ENCODE data around the gene MCM10. TPM values are rescaled to one million over a fixed set of nuclear protein-coding genes. Genes with fewer than 3 reads are reported as not detected.

The MCM10 gene
- total and polyA plus RNA-seq, 2 donors (not counting 3 experiments of a cell fraction or from before 2014, with no cell fraction given), result 3.3 to 31.6 TPM

GRCh38 chr10:13227031-13227430, 65.7 kb downstream of the MCM10 start:
- H3K4me1 ChIP-seq (ENCODE audit: control insufficient read depth, extremely low read depth, insufficient read depth, low read length), result no peaks in the 10 kb centered on the region
- no peaks in the 10 kb centered on the region for H3K36me3 ChIP-seq (ENCODE audit: control insufficient read depth in 2 of 2, extremely low read depth in 1 of 2, insufficient read depth in 2 of 2, low read length in 2 of 2)
- H3K9me1 ChIP-seq (replicated peaks; ENCODE audit: control insufficient read depth, extremely low read depth, insufficient read depth, low read length), result no peaks in the 10 kb centered on the region
- CTCF ChIA-PET, result interaction anchor here (0.9 to 2.2 kb wide), 2 partner anchors 20 to 75 kb away, joined by 3 to 7 read pairs; no protein-coding TSS in a partner anchor
- intact Hi-C loops (cut with micrococcal nuclease), result no loop called here
- H2AFZ ChIP-seq (ENCODE audit: low read depth, low read length), result no peak overlapping the region
- no peak for FAIRE-seq
- dilution Hi-C loops (cut with MboI; ENCODE audit: extremely low pct_ligation_motif_present, low sequenced_read_pairs), result no loop called here
- H4K20me1 ChIP-seq (replicated peaks; ENCODE audit: control insufficient read depth, extremely low read depth, insufficient read depth, low read length), result no peaks in the 10 kb centered on the region
- H3K27ac ChIP-seq (ENCODE audit: insufficient read depth, low read depth, low read length), result no peak overlapping the region
- H3K4me2 ChIP-seq (ENCODE audit: insufficient read depth, low read length), result no peak overlapping the region
- no peak overlapping the region for H3K4me3 ChIP-seq (replicated peaks in 1 of 3; ENCODE audit: insufficient read depth in 1 of 3, low read depth in 1 of 3, low read length in 3 of 3)
- TF ChIP-seq CTCF (IDR thresholded peaks at IDR 0.05; ENCODE audit: extremely low read depth in 1 of 2, insufficient read depth in 1 of 2, low read depth in 1 of 2, low read length in 2 of 2) (no peak), POLR2A (IDR thresholded peaks at IDR 0.05; ENCODE audit: low read depth, low read length) (no peak), POLR2AphosphoS5 (IDR thresholded peaks at IDR 0.05; ENCODE audit: insufficient read depth, low read depth, low read length) (no peak), GATA2 (IDR thresholded peaks at IDR 0.05; ENCODE audit: insufficient read depth, insufficient read length, low read depth, low read length) (no peak)
- peaks cover 2 to 3% of the 10 kb centered on the region in 2 experiments for H3K27me3 ChIP-seq (ENCODE audit: control insufficient read depth in 2 of 2, insufficient read depth in 2 of 2, low read length in 2 of 2)
- POLR2A ChIA-PET, result no interaction called here
- no peak for DNase-seq (ENCODE audit: low read depth, low spot score)
- BruUV-seq (replicated peaks), result no TSS peak
- H3K79me2 ChIP-seq (ENCODE audit: control insufficient read depth, insufficient read depth, low read length), result no peaks in the 10 kb centered on the region
- H3K9ac ChIP-seq (replicated peaks; ENCODE audit: extremely low read depth, insufficient read depth, low read length), result no peak overlapping the region
- H3K9me3 ChIP-seq (replicated peaks; ENCODE audit: control insufficient read depth, insufficient read depth, low read length), result no peaks in the 10 kb centered on the region

- ChIA-PET CTCF (no interaction called here), POLR2A (no interaction called here)
- Histone ChIP-seq H4K20me1 (replicated peaks; ENCODE audit: control insufficient read depth, extremely low read depth, insufficient read depth, low read length) (no peaks in the 10 kb centered on the region), H3K9me1 (replicated peaks; ENCODE audit: control insufficient read depth, extremely low read depth, insufficient read depth, low read length) (no peaks in the 10 kb centered on the region), H3K4me2 (ENCODE audit: insufficient read depth, low read length) (no peak overlapping the region), H3K79me2 (ENCODE audit: control insufficient read depth, insufficient read depth, low read length) (no peaks in the 10 kb centered on the region), H3K36me3 (ENCODE audit: control insufficient read depth in 2 of 2, extremely low read depth in 1 of 2, insufficient read depth in 2 of 2, low read length in 2 of 2) (no peaks in the 10 kb centered on the region), H3K9ac (replicated peaks; ENCODE audit: extremely low read depth, insufficient read depth, low read length) (no peak overlapping the region), H3K4me3 (replicated peaks in 1 of 3; ENCODE audit: insufficient read depth in 1 of 3, low read depth in 1 of 3, low read length in 3 of 3) (no peak overlapping the region), H3K27me3 (ENCODE audit: control insufficient read depth in 2 of 2, insufficient read depth in 2 of 2, low read length in 2 of 2) (peaks cover 3 to 6% of the 10 kb centered on the region in 2 experiments), H3K9me3 (replicated peaks; ENCODE audit: control insufficient read depth, insufficient read depth, low read length) (no peaks in the 10 kb centered on the region), H3K4me1 (ENCODE audit: control insufficient read depth, extremely low read depth, insufficient read depth, low read length) (no peaks in the 10 kb centered on the region), H2AFZ (ENCODE audit: low read depth, low read length) (no peak overlapping the region), H3K27ac (ENCODE audit: insufficient read depth, low read depth, low read length) (no peak overlapping the region)
- intact Hi-C loops (cut with micrococcal nuclease) (no loop called here), dilution Hi-C loops (cut with MboI; ENCODE audit: extremely low pct_ligation_motif_present, low sequenced_read_pairs) (no loop called here)
- TF ChIP-seq JUN (IDR thresholded peaks at IDR 0.05; ENCODE audit: borderline replicate concordance, insufficient read depth, insufficient read length, low read depth) (no peak), POLR2A (IDR thresholded peaks at IDR 0.05; ENCODE audit: low read depth, low read length) (no peak), MAX (IDR thresholded peaks at IDR 0.05; ENCODE audit: insufficient read depth, insufficient read length) (no peak)
- DNase-seq (ENCODE audit: low read depth, low spot score), result no peak
- no TSS peak for BruUV-seq (replicated peaks)
- no peak for FAIRE-seq
Measured at GRCh38 chr10:13231190-13231589, 69.8 kb downstream of the MCM10 start.

All from endothelial cell of umbilical vein (primary cell).